COLO829 (cell line): ENCODE measurements around the gene TLR3.
"Not testable (repeated sequence)": the region's sequence is repeated elsewhere in the genome, so short reads cannot be mapped to it uniquely, and the experiment has no call there.

ENCODE experiments used
- DNase-seq: peaks from one replicate; pipeline ENCODE4 v3.0.0; 2012; ENCODE audit warnings: low spot score

TLR3 gene

DNA sequence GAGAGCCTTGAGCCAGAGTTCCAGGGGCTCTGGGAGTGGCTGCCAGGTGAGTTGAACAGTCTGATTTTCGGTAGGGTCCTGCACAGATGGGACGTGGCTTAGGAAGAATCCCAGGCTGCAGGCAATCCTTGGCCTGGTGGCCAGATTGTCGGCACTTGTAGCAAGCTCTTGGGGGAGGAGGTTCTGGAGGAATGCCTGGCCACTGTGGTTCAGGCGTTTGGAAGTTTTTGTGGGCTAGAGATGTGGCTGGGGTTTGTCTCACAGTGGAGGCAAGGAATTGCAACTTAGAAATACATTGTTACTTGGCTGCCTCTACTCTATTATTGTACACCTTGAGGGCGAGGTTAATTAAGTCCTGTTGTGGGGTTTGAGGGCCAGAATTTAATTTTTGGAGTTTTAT, 21.5 kb upstream of the TLR3 start:
- not testable (repeated sequence) for DNase-seq

DNA sequence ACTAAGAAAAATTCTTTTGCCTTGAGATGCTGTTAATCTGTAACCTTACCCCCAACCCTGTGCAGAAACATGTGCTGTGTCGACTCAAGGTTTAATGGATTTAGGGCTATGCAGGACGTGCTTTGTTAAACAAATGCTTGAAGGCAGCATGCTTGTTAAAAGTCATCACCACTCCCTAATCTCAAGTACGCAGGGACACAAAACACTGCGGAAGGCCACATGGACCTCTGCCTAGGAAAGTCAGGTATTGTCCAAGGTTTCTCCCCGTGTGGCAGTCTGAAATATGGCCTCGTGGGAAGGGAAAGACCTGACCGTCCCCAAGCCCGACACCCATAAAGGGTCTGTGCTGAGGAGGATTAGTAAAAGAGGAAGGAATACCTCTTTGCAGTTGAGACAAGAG, 18.8 kb upstream of the TLR3 start:
- not testable (repeated sequence) for DNase-seq

DNA sequence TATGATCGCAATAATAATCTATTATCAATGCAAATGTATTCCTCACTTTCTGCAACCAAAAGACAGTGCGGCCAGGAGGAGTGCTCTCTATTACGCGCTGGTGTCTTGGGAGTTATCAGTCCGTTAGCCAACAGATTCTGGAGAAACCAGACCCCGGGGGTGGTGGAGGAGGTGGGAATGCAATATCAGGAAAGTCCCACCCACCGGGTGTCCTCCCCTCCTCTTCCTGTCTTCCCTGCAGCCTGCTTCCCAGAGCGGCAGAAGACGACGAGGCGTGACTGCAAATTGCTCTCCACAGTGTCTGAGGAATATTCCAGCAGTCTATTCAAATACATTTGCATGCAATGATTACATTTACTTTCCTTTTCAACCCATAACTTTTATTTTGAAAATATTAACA, 17.9 kb upstream of the TLR3 start:
- no peak for DNase-seq

DNA sequence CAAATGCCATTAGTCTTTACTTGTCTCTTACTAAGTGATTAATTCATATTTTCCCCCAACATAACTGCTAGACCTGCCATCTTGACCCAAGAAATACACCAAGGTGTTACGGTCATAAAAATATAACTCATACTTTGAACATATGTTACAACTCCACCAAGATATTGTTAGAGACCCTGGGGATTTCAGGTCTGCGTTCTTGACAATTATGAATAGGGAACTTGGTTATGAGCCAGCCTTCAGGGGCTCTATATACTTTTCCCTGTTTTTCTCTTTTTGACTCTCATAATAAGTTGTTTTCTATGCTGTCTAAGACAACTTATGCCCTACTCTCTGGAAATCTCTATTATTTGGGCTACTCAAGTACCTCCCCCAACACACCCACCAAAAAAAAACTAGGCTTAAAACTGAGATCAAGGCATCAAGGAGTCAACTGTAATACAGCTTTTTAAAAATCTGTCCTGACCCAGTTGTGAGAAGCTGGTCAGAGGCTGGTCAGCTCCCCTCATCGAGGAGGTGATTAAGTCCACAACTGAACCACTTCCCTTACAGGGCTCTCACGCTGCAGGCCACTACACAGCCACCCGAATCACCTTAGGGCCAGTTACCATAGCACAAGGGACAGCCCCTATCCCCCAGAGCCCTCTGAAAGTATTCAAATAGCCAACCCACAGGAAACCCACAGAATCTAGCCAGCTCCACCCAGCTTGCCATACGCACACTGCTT, 10.5 kb upstream of the TLR3 start:
- no peak for DNase-seq

DNA sequence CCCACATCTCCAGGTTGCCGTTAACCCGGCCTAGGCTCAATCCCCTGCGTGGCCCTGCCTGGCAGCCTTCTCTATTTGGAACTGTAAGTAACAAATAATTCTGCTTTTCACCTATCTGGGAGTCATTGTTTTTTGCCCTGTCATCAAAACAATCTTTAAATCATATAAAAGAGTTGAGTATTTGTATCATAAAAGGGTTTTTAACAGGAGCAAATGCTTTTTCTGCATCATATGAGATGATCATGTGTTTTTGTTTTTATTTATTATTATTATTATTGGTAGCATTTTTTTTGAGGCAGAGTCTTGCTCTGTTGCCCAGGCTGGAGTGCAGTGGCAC, 10.0 kb upstream of the TLR3 start:
- no peak for DNase-seq

DNA sequence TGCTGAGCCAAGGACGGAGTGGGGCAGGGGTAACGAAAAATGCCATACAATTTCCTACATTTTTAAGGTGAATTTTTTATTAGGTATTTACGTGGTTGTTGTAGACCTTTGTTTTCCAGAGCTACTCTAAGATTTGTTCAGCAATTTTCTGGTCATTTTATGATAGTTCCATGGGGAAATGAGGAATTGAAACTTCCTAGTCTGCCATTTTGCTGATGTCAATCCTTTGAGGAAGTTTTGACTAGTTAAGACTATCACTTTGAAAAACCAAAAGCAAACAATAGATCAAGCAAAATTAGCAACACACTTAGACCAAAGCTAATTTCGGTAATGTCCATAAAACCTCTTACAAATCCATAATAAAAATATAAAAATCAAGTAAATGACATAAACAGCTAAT, 7.0 kb upstream of the TLR3 start:
- no peak for DNase-seq

DNA sequence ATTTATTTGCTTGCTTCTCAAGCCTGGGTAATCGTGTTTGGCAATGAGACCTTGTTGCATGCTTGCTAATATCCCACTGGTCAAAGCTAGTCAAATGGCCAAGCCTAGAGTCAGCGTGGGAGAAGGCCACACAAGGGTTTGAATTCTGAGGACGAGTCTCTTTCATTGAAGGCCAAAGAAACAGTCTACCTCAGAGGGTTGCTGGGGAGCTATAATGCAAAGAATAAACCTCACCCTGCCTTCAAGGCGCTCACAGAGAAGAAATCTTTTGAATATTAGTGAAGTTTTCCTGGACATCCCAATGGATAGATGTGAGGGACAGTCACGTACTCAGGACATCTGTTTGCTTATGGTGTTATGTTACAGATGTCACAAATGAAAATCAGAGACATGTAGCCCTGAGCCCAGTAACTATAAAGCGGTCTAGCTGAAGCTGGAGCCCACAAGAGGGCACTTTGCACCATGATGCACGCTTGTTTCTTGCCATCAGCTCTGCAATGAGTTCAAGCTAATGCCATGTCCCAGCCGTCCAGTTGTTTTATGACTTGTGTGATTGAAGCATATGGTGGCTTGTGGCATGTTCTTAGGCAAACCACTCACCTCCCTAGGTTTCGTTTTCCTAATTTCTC, 1.1 kb upstream of the TLR3 start:
- DNase-seq, result peak; percentile 71

DNA sequence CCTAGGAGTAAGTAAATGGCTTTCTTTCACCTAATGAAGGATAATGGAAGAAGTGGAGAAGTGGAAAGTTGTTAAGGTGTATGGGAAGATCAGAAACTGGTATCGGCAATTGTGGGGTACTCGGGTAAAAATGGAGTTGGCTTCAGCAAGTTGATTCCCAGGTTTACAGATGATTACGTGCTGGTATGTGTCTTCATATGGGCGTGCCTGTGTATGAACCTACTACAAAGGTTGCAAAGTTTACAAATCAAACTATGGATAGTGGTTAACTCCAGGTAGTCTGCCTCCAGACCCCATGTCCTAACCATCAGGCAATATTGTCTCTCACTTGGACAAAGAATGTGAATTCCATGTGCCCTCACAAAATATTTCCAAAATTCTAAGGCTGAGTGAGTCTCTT, 773 bp downstream of the TLR3 start:
- DNase-seq, result no peak

DNA sequence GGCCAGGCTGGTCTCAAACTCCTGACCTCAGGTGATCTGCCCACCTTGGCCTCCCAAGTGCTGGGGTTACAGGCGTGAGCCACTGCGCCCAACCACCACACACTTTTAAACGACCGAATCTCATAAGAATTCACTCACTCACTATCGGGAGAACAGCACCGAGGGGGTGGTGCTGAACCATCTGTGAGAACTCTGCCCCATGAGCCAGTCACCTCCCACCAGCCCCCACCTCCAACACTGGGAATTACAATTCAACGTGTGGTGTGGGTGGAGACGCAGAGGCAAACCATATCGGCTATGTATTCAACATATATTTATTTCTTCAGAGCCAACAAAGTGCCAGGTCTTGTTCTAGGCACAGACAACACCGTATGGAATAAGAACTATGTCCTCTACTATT, 3.6 kb downstream of the TLR3 start:
- DNase-seq, result no peak

DNA sequence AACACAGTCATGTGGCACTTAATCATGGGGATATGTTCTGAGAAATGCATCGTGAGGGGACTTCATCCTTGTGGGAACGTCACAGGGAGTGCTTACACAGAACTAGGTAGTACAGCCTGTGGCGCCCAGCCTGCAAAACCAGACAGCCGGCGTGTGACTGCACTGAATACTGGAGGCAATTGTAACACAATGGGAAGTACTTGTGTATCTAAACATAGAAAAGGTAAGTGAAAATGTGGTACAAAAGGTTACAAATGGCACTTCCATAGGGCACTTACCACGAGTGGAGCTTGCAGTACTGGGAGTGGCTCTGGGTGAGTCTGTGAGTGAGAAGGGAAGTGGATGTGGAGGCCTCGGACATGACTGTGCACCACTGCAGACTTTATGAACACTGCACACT, 5.2 kb downstream of the TLR3 start:
- no peak for DNase-seq

DNA sequence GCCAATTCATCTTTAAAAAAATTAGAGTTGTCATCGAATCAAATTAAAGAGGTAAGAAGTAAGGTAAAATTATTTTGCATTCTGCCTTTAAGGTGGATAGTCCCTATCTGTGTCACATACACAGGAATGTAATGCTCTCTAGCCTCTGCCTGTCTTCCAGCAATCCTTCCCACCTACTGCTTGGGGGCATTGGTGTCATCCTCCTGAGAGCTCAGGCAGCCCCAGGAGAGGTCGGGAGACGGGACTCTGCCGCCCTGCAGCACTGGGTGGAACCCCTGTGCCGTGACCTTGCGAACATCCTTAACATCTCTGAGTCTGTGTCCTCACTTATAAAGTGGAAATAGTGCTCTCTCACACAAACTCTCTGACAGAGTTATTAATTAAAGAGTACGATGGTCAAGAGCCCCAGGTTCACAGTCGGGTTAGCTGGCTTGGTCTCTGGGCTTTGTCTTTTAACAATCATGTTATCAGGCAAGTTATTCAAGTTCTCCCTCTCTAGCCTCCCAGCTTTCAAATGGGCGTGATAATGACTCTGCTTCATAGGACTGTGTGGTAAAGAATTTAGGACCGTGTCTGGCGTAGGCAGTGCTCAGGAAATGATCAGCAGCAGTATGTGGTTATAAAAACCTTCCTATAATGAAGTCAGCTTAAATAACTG, 10.2 kb downstream of the TLR3 start:
- DNase-seq, result no peak

DNA sequence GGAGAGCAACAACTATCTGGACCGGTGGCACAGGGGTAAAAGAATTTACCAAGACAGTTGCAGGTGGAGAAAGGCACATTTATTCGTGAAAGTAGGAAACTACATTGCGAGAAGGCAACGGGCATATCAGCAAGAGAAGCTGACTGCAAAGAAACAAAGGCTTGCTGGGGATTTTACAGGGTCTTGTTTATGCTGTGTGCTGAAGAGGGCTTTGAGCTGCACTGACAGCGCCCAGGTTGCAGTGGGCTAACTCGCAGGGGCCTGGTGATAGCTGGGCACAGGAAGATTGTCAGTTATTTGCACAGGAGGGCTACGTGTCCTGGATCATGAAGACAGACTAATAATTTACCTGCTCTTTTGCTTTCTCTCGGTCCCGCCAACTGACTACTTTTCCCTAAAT, 10.7 kb downstream of the TLR3 start:
- DNase-seq, result no peak

DNA sequence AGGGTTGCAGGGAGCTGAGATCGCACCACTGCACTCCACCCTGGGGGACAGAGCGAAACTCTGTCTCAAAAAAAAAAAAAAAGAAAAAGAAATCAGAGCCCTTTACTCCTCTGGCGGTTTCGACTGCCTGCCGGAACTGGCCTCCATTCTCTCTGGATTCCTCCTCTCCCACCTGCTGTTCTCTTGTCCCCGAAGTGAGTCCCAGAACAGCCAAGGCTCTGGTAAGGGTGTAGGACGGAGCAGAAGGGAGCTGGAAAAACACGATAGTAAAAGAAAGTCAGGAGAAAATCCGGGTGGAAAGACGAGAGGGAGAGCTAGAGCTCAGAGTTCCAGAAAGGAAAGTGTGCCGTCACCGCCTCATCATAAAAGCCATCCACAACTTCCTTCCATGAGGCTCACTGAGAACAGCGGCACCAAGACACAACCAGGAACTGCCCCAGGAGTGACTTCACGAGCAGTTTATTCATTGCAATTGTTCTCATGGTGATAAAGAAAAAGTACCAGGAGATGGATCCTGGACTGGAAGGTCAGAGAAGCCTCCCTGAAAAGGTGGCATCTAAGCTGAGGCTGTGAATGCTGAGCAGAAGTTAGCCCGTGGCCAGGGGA, 12.3 kb downstream of the TLR3 start:
- no peak for DNase-seq

DNA sequence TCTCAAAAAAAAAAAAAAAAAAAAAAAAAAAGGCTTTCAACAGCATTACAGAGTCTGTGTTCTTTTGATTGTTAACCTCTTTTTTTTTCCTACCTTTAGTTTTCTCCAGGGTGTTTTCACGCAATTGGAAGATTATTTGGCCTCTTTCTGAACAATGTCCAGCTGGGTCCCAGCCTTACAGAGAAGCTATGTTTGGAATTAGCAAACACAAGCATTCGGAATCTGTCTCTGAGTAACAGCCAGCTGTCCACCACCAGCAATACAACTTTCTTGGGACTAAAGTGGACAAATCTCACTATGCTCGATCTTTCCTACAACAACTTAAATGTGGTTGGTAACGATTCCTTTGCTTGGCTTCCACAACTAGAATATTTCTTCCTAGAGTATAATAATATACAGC, 13.3 kb downstream of the TLR3 start:
- no peak for DNase-seq

DNA sequence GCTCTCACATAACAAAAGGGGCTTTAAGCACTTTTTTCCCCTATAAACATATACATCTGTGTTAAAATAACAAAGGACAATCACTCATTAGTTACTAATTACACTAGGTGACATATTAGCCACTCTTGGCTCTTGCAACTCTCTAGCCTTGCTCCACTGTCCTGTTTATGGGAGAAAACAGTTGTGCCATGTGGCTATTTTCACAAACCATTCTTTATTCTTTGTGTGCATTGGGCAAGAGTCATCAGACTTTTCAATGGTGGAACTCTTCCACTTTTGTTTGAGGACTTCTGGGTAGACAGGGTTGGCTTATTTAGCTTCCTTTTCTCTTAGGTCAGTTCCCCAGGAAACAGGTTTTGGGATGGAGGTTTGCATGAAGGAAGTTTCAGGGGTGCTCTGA, 19.6 kb downstream of the TLR3 start:
- no peak for DNase-seq

DNA sequence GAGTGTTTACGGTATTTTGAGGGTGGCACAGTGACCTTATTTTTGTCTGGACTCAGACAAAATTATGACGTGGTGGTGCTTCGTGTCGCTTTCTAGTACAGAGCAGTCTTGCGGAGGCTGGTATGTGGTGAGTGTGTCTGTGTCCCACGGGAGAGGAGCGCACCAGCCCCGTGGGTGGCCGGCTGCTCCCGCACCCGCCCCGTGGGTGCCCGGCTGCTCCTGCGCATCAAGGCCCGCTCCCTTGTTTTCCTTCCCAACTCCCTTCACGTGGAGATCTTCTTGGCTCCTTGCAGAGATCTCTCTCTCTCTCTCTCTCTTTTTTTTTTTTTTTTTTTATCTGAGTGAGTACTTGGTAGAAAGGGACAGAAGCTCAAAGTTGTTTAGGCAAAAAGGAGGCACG, 23.3 kb downstream of the TLR3 start:
- no peak for DNase-seq

DNA sequence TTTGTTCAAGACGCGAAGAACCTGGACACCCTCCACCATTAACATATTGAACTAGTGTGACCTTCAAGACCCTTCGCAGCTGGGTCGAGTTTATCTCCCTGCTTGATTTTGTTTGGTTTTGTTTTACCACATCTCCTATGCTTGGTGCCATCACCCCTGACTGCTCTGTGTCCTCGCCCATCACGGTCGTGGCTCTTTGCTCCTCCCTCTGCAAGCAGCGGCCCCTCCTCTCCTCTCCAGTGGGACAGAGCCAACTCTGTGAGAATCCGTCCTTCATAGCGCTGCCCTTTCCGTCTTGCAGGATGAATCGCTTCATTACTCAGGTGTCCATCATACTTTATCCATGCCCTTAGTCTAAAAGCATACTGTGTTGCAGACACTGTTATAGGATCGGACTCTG, 26.4 kb downstream of the TLR3 start:
- no peak for DNase-seq

DNA sequence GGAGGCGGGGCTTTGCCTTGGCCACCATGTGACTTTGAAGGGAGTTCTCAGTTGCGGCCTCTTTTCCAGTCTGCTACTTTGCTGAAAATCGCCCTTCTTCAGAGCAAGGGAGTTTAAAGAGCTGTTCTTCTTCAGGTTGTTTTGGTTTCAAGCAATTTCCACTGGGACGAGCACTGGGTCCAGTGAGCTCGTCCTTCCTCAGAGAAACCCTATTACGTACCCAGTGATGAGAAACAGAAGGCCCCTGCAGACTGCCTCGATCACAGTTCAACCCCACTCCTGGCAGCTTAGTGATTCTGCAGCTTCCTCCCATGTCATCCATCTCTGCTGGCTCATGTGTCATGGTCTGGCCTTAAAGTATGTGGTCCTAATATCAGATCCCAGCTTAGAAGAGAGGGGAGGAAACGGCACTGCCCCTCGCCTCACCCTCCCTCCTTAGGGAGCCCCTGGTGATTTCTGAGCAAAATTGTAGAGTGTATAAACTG, 27.8 kb downstream of the TLR3 start:
- no peak for DNase-seq

DNA sequence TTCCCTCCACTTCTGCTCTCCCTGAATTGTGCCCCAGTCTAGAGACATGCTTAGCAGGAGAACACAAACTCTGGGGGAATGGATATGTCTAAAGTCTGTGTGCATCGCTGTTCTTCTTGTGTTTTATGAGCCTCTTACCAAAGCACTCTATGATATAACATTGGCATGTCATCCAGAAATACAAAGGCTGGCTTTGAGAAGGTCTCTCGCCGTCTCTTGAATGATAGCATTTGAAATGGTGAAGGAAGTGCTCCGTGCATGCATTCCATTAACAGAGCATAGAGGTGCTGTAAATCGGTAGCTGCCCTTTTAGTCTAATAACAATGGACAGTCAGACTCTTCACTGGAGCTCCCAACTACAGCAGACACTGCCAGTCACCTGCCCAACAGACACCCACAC, 28.4 kb downstream of the TLR3 start:
- peak; percentile 80 for DNase-seq

DNA sequence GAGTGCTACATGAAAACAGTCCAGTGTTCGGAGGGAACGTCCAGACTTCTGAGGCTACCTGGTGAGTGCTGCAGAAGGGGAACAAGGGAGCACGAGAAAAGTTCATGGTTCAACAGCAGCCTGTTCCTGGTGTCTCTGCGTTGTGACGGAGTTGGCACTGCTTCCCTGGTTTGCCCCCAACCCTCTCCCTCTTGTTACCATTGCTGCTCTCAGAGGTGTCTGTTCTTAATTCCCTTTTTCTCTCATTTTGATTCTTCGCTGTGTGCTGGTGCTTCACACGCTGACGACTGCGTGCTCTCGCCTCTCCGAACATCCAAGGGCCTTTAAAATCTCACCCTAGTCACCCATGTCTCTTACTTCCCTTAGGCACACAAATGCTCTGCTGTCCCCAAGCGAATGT, 34.0 kb downstream of the TLR3 start:
- no peak for DNase-seq

DNA sequence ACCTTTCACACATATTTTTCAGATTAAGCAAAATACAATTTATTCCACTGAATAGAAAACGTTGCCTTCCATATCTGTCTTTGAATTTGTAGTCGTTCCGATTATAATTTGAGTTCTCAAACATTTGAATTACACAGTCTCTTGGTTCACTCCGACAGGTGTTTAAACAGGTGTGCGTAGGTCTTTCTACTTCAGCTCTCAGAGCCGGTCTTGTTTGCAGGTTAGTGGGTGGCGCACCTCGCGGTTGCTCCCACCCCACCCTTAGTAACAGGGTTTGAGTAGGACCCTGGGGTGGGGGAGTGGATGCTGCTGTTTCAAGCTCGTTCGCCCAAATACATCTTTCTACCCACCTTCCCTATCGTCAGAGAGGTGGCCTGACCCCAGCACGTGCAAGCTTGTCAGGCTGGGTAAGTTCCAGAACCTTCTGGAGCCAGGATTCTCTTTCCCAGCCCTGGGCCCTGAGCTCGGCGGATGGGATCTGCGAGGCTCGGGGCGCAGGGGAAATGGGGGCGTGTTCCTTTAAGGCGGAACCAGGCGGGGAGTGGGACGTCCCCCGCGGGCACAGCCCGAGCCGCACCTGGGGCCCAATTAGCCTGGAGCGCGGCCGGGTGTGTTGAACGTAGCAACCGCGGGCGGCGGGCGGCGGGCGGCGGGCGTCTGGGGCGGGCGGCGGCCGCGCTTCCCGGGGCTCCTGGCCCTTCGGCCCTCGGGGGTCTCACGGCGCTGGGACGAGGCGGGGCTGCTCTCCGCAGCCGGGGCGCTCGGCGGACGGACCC, 35.3 kb downstream of the TLR3 start, which contains the start of gene FAM149A:
FAM149A (plus strand) TSS at position 591 of the 776 bp plus-strand sequence.
- DNase-seq, result no peak
